HEK293T (cell line): ENCODE measurements around the gene ZER1.

Source experiments
- FOXM1 ChIP-seq: fragments of 450-650 bp; IDR thresholded peaks from 2 replicates; pipeline ENCODE4 v1.6.1; 2017; ENCODE audit warnings: mild to moderate bottlenecking, borderline replicate concordance
- SP1 ChIP-seq: fragments of 450-650 bp; IDR thresholded peaks from 2 replicates; pipeline ENCODE4 v1.6.1; 2017
- ZNF384 ChIP-seq: fragments of 450-650 bp; IDR thresholded peaks from 2 replicates; pipeline ENCODE4 v1.6.1; 2016

- no peak for TF ChIP-seq FOXM1
- TF ChIP-seq SP1 = no peak
- TF ChIP-seq ZNF384 = no peak
Measured at GRCh38 chr9:128747241-128747640, 24.5 kb downstream of the ZER1 start.
